ENCODE measurements around the gene COTL1.

DNA sequence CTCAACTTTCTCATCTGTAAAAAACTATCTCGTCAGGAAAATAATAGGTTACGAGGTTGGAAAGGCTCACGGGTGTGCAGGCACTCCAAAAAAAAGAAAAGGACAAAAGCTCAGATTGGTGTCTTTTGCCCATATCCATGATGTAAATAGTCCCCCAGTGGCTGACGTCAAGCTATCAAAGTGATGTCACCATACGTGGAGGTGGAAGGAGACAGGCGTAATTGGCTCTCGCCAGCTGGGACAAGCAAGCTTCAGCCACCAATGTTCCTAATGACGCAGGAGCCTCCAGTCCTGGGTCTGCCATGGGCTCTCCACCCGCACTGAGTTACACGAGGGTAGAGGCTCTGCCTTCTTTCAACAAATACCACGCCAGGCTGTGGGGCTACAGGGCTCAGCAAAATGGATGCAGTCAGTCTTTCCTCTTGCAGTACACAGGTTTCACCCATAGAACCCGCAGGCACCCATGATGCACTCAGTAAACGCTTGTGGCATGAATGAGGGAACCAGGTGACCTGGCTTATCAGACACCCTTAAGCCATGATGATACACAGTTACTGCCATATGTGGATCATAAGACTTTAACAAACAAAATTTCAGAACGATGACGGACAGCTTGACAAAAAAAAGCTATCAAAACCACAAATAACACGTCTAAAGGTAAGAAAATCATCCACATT is 50.5 kb downstream of the COTL1 start:
- TF ChIP-seq, protein P1, sequence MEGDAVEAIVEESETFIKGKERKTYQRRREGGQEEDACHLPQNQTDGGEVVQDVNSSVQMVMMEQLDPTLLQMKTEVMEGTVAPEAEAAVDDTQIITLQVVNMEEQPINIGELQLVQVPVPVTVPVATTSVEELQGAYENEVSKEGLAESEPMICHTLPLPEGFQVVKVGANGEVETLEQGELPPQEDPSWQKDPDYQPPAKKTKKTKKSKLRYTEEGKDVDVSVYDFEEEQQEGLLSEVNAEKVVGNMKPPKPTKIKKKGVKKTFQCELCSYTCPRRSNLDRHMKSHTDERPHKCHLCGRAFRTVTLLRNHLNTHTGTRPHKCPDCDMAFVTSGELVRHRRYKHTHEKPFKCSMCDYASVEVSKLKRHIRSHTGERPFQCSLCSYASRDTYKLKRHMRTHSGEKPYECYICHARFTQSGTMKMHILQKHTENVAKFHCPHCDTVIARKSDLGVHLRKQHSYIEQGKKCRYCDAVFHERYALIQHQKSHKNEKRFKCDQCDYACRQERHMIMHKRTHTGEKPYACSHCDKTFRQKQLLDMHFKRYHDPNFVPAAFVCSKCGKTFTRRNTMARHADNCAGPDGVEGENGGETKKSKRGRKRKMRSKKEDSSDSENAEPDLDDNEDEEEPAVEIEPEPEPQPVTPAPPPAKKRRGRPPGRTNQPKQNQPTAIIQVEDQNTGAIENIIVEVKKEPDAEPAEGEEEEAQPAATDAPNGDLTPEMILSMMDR (IDR thresholded peaks at IDR 0.05; ENCODE audit: insufficient read depth, low read length, poor library complexity, severe bottlenecking) = no peak
- no peak for TF ChIP-seq EZH2phosphoT487 (conservative IDR thresholded peaks at IDR 0.05; ENCODE audit: low read length)
